Muscle layer of colon (tissue), 2 donors: ENCODE data around the gene NAV2.

ENCODE experiments used
- H3K27ac ChIP-seq: one replicate; pipeline ENCODE4 v1.7.0; 2013; ENCODE audit warnings: low read depth, mild to moderate bottlenecking, low read length, moderate library complexity
- H3K27me3 ChIP-seq, 2 donors: one replicate each; pipeline ENCODE4 v1.7.0; 2013; ENCODE audit warnings: low read length in 2 of 2, mild to moderate bottlenecking in 2 of 2; ENCODE audit not compliant: insufficient read depth in 2 of 2, control insufficient read depth in 1 of 2
- H3K36me3 ChIP-seq: one replicate; pipeline ENCODE4 v1.7.0; 2013; ENCODE audit warnings: mild to moderate bottlenecking, low read length; ENCODE audit not compliant: insufficient read depth
- H3K4me1 ChIP-seq: one replicate; pipeline ENCODE4 v1.7.0; 2013; ENCODE audit warnings: mild to moderate bottlenecking, low read length; ENCODE audit not compliant: insufficient read depth
- H3K4me3 ChIP-seq, 2 donors: one replicate each; pipeline ENCODE4 v1.7.0; 2013; ENCODE audit warnings: low read length in 2 of 2, low read depth in 1 of 2, mild to moderate bottlenecking in 1 of 2, moderate library complexity in 1 of 2
- H3K9ac ChIP-seq: one replicate; pipeline ENCODE4 v1.7.0; 2013; ENCODE audit warnings: low read length
- H3K9me3 ChIP-seq: one replicate; pipeline ENCODE4 v1.7.0; 2013; ENCODE audit warnings: mild to moderate bottlenecking, low read length
- donor health status: abdominal sarcoma.
- donor health status: Adenocarcinoma of cecum.

Gene NAV2

DNA sequence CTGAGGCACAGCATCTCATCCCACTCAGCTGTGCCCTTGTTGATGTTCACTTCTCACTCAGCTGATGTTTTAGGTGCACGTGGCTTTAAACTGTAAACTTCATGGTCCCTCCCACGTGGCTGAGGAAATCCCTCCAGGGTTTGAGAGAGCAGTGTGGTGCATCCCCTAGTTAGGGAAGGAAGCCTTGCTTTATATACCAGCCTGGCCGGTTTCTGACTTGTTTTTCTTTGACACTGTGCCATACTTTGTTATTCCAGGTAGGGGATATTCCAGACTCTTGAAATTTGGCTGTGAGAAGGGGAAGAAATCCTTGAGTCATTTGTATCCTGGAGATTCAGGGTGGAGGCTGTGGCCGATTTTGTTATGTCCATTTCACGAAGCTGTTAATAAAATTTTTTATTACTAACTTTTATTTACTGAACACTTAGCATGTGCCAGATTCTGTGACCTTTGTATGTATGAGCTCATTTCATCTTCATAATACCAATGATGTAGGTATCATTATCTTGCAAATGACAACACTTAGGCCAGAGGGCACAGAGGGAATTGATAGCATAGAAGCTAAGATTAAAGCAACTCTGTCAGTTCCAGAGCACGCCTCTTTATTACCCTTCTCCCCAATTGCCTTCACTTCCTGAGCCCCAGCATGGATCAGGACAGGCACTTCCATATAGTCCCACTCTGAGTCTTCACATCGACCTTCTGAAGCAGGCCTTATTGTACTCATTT lies 116.6 kb downstream of the NAV2 start:
- Histone ChIP-seq H3K9ac (no peak overlapping the region), H3K9me3 (no peaks in the 10 kb centered on the region), H3K27me3 (no peaks in the 10 kb centered on the region), H3K27ac (no peak overlapping the region), H3K4me3 (no peak overlapping the region), H3K4me1 (peaks cover 32% of the 10 kb centered on the region), H3K36me3 (peaks cover 18% of the 10 kb centered on the region)

- Histone ChIP-seq H3K27ac (no peak overlapping the region), H3K4me1 (peaks cover 20% of the 10 kb centered on the region), H3K9me3 (no peaks in the 10 kb centered on the region), H3K9ac (no peak overlapping the region), H3K36me3 (peaks cover 24% of the 10 kb centered on the region), H3K4me3 (no peak overlapping the region), H3K27me3 (no peaks in the 10 kb centered on the region)
Measured at GRCh38 chr11:19832086-19832750, 119.6 kb downstream of the NAV2 start.

GRCh38 chr11:19832901-19833300 lies 120.3 kb downstream of the NAV2 start:
- Histone ChIP-seq H3K36me3 (peaks cover 24% of the 10 kb centered on the region), H3K27me3 (no peaks in the 10 kb centered on the region), H3K4me1 (peaks cover 23% of the 10 kb centered on the region), H3K9ac (no peak overlapping the region), H3K4me3 (no peak overlapping the region), H3K9me3 (no peaks in the 10 kb centered on the region), H3K27ac (no peak overlapping the region)

DNA sequence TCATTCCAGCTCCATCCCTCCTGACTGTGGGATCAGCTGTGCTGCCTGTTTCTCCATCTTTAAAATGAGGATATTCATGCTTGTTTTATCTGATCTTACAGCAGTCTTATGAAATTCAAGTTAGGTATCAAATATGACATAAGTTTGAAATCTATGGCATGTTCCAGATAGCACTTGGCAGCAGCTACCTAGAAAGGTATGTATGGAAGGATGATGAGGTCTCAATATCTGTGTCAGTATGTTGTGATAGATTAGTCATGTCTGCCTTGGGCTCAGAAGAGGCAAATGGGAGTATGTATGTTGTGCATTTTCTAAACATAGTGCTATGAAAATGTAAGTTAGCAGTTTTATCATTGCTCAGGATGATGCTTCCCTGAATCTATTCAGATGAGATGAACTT lies 122.1 kb downstream of the NAV2 start:
- Histone ChIP-seq H3K36me3 (peaks cover 24% of the 10 kb centered on the region), H3K27me3 (no peaks in the 10 kb centered on the region), H3K9me3 (no peaks in the 10 kb centered on the region), H3K4me1 (peaks cover 22% of the 10 kb centered on the region), H3K4me3 (no peak overlapping the region), H3K27ac (no peak overlapping the region), H3K9ac (no peak overlapping the region)

DNA sequence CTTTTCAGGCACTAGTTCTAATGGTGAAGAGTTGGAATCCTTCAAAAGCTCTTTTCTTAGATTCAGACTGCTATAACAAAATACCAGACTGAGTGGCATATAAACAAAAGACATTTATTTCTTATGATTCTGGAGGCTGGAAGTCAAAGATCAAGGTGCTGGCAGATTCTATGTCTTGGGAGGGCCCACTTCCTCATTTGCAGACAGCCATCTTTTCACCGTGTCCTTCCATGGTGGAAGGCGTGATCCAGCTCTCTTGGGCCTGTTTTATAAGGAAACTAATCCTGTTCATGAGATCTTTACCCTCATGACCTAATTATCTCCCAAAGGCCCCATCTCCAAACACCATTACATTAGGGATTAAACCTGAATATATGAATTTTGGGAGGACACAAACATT lies 124.0 kb downstream of the NAV2 start:
- no peaks in the 10 kb centered on the region for H3K27me3 ChIP-seq
- H3K4me3 ChIP-seq, result no peak overlapping the region
- no peak overlapping the region for H3K27ac ChIP-seq
- peaks cover 24% of the 10 kb centered on the region for H3K36me3 ChIP-seq
- peaks cover 23% of the 10 kb centered on the region for H3K4me1 ChIP-seq
- H3K9ac ChIP-seq, result no peak overlapping the region
- no peaks in the 10 kb centered on the region for H3K9me3 ChIP-seq

- Histone ChIP-seq H3K36me3 (peaks cover 6% of the 10 kb centered on the region), H3K9me3 (no peaks in the 10 kb centered on the region), H3K27me3 (no peaks in the 10 kb centered on the region), H3K27ac (no peak overlapping the region), H3K4me1 (peaks cover 23% of the 10 kb centered on the region), H3K4me3 (peak overlapping the region in 1 of 2 donors; percentile 10), H3K9ac (no peak overlapping the region)
Measured at GRCh38 chr11:19838994-19839768, 126.5 kb downstream of the NAV2 start.

DNA sequence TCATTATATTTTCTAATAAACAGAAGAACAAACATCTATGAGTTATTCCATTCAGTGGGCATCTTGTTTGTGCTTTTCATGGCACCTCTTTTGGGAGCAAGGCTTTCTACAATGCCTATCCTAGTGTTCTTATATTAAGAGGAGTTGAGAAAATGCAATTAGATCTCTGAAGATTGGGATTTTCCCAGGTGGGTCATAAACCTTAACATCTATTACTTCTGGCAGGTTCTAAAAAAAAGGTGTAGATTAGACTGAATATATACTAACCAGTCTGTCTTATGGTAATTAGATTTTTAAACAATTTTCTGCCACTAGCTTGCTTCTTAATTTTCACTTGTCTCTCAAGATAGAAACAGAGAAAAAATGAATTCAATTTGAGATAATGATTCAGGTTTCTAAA lies 128.3 kb downstream of the NAV2 start:
- Histone ChIP-seq H3K4me3 (no peak overlapping the region), H3K4me1 (peaks cover 28% of the 10 kb centered on the region), H3K36me3 (peaks cover 1% of the 10 kb centered on the region), H3K27me3 (no peaks in the 10 kb centered on the region), H3K9me3 (no peaks in the 10 kb centered on the region), H3K27ac (no peak overlapping the region), H3K9ac (no peak overlapping the region)

GRCh38 chr11:19842505-19842904 lies 129.9 kb downstream of the NAV2 start:
- peaks cover 40% of the 10 kb centered on the region for H3K4me1 ChIP-seq
- H3K9me3 ChIP-seq, result no peaks in the 10 kb centered on the region
- no peak overlapping the region for H3K9ac ChIP-seq
- no peak overlapping the region for H3K27ac ChIP-seq
- no peaks in the 10 kb centered on the region for H3K27me3 ChIP-seq
- H3K4me3 ChIP-seq, result no peak overlapping the region
- H3K36me3 ChIP-seq, result peaks cover 3% of the 10 kb centered on the region

DNA sequence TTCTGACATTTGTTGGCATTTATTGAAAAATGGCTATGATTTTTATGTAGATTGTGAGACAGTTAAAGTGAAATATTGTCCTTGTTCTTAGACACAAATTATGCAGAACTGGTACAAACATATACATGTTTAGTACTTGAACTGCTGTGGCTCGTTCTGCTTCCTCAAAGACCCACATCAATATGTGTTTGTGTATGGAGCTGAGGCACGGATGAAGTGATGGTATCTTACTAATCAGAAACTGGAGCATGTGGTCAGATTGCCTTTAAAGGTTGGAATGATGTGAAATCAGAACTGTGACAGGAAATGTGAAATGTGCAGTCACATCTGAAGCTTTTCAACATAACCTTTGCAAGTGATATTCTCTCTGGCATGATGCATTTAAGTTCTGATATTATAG lies 130.4 kb downstream of the NAV2 start:
- peaks cover 3% of the 10 kb centered on the region for H3K36me3 ChIP-seq
- H3K4me1 ChIP-seq, result peaks cover 39% of the 10 kb centered on the region
- H3K9me3 ChIP-seq, result no peaks in the 10 kb centered on the region
- H3K27me3 ChIP-seq, result no peaks in the 10 kb centered on the region
- no peak overlapping the region for H3K4me3 ChIP-seq
- no peak overlapping the region for H3K9ac ChIP-seq
- H3K27ac ChIP-seq, result no peak overlapping the region

DNA sequence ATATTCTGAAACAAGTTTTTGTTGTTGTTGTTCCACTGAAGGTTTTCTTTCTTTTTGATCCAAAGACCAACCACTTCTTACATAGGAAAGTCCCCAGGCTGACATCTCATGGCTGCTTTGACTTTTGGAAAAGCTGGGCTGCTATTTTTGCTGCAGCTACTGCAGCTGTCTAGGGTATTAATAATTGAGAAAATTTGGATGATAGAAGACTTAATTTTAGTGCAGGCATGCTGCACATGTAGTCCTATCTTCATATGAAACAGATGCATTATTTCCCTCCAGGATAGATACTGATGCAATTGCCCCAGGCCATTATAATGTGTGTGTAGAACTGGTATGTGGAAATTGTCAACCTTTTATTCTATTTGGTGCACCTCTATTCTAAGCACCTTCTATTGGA lies 131.4 kb downstream of the NAV2 start:
- Histone ChIP-seq H3K9me3 (no peaks in the 10 kb centered on the region), H3K9ac (no peak overlapping the region), H3K27ac (no peak overlapping the region), H3K36me3 (peaks cover 3% of the 10 kb centered on the region), H3K4me1 (peaks cover 35% of the 10 kb centered on the region), H3K27me3 (no peaks in the 10 kb centered on the region), H3K4me3 (no peak overlapping the region)

GRCh38 chr11:19844806-19845205 lies 132.2 kb downstream of the NAV2 start:
- Histone ChIP-seq H3K4me1 (peaks cover 36% of the 10 kb centered on the region), H3K9me3 (no peaks in the 10 kb centered on the region), H3K4me3 (no peak overlapping the region), H3K27ac (no peak overlapping the region), H3K36me3 (peaks cover 3% of the 10 kb centered on the region), H3K9ac (no peak overlapping the region), H3K27me3 (no peaks in the 10 kb centered on the region)
